Neuronal stem cell (in vitro differentiated cells): ENCODE measurements around the gene SLX4IP.

Source experiments
- DNase-seq: peaks from one replicate; pipeline ENCODE4 v3.0.0-alpha.2; 2013; ENCODE audit warnings: low spot score
- H2AFZ ChIP-seq: one replicate; pipeline ENCODE4 v1.6.1; 2013; ENCODE audit warnings: mild to moderate bottlenecking, low read length, inconsistent platforms
- H2AK5ac ChIP-seq: 2 replicates; pipeline ENCODE4 v1.6.1; 2013; ENCODE audit warnings: low read depth, mild to moderate bottlenecking, inconsistent platforms, low read length, moderate library complexity, mixed read lengths
- H2BK120ac ChIP-seq: 2 replicates; pipeline ENCODE4 v1.6.1; 2013; ENCODE audit warnings: low read depth, mild to moderate bottlenecking, inconsistent platforms, low read length, moderate library complexity, mixed read lengths
- H2BK12ac ChIP-seq: one replicate; pipeline ENCODE4 v1.6.1; 2013; ENCODE audit warnings: low read length, inconsistent platforms
- H2BK15ac ChIP-seq: 2 replicates; pipeline ENCODE4 v1.6.1; 2013; ENCODE audit warnings: mild to moderate bottlenecking, low read length, inconsistent platforms, mixed read lengths
- H2BK5ac ChIP-seq: one replicate; pipeline ENCODE4 v1.6.1; 2013; ENCODE audit warnings: inconsistent platforms, mild to moderate bottlenecking, low read length, moderate library complexity
- H3K14ac ChIP-seq: one replicate; pipeline ENCODE4 v1.6.1; 2013; ENCODE audit warnings: low read length, inconsistent platforms
- H3K18ac ChIP-seq: 2 replicates; pipeline ENCODE4 v1.6.1; 2013; ENCODE audit warnings: low read length, inconsistent platforms
- H3K23ac ChIP-seq: 2 replicates; pipeline ENCODE4 v1.6.1; 2013; ENCODE audit warnings: low read depth, mild to moderate bottlenecking, mixed read lengths, low read length, inconsistent platforms; ENCODE audit not compliant: poor library complexity
- H3K27ac ChIP-seq: replicated peaks from 3 replicates; pipeline ENCODE4 v1.5.1; 2013; ENCODE audit warnings: low read length, inconsistent platforms
- H3K27me3 ChIP-seq, 3 experiments: 2 replicates each; pipeline ENCODE4 v1.6.1; 2013; ENCODE audit warnings: low read length in 3 of 3, mild to moderate bottlenecking in 2 of 3, inconsistent platforms in 1 of 3, low read depth in 1 of 3, mixed read lengths in 1 of 3, moderate library complexity in 1 of 3; ENCODE audit not compliant: control insufficient read depth in 3 of 3, insufficient read depth in 3 of 3
- H3K36me3 ChIP-seq, 2 donors: replicated peaks in 1 of 2; 2 replicates each; pipeline ENCODE4 v1.6.1; 2013; ENCODE audit warnings: low read length in 2 of 2; ENCODE audit not compliant: control insufficient read depth in 2 of 2, insufficient read depth in 2 of 2
- H3K4ac ChIP-seq: 2 replicates; pipeline ENCODE4 v1.6.1; 2013; ENCODE audit warnings: inconsistent platforms, mild to moderate bottlenecking, low read length, moderate library complexity
- H3K4me1 ChIP-seq, 2 donors: 1 replicate in 1 of 2; 2 replicates in 1 of 2; pipeline ENCODE4 v1.6.1; 2013; ENCODE audit warnings: low read length in 2 of 2, low read depth in 1 of 2; ENCODE audit not compliant: control insufficient read depth in 2 of 2, insufficient read depth in 1 of 2
- H3K4me2 ChIP-seq: one replicate; pipeline ENCODE4 v1.6.1; 2013; ENCODE audit warnings: mild to moderate bottlenecking, low read length, inconsistent platforms; ENCODE audit not compliant: insufficient read depth, poor library complexity, severe bottlenecking
- H3K4me3 ChIP-seq, 2 donors: 2 replicates each; pipeline ENCODE4 v1.5.1; 2013; ENCODE audit warnings: low read length in 2 of 2, mild to moderate bottlenecking in 2 of 2, inconsistent platforms in 1 of 2, moderate library complexity in 1 of 2
- H3K79me1 ChIP-seq: one replicate; pipeline ENCODE4 v1.6.1; 2013; ENCODE audit warnings: low read depth, mild to moderate bottlenecking, inconsistent platforms, low read length, moderate library complexity
- H3K9ac ChIP-seq: one replicate; pipeline ENCODE4 v1.6.1; 2013; ENCODE audit warnings: mild to moderate bottlenecking, low read depth, low read length, inconsistent platforms; ENCODE audit not compliant: poor library complexity
- H3K9me3 ChIP-seq, 2 donors: replicated peaks in 1 of 2; 2 replicates each; pipeline versions ENCODE3 to v1.6.1; 2013; ENCODE audit warnings: low read length in 2 of 2, mild to moderate bottlenecking in 2 of 2, inconsistent platforms in 1 of 2, low read depth in 1 of 2, mixed read lengths in 1 of 2, moderate library complexity in 1 of 2; ENCODE audit not compliant: control insufficient read depth in 2 of 2, insufficient read depth in 1 of 2
- H4K8ac ChIP-seq: one replicate; pipeline ENCODE4 v1.6.1; 2013; ENCODE audit warnings: low read depth, mild to moderate bottlenecking, inconsistent platforms, low read length, moderate library complexity
- H4K91ac ChIP-seq: one replicate; pipeline ENCODE4 v1.6.1; 2013; ENCODE audit warnings: low read length, low read depth, mild to moderate bottlenecking, inconsistent platforms; ENCODE audit not compliant: poor library complexity
- WGBS, 2 donors: extraction: QIAGEN DNeasy Blood & Tissue Kit; methylation state at CpG; one replicate each; pipeline ENCODE4 v1.1.7; 2013; ENCODE audit warnings: missing lambda C conversion rate in 2 of 2, mixed read lengths in 1 of 2; ENCODE audit not compliant: insufficient read length in 2 of 2, insufficient replicate concordance in 1 of 2; ENCODE audit errors: extremely low coverage in 2 of 2; 5-methylcytosine and 5-hydroxymethylcytosine counted together

SLX4IP gene

GRCh38 chr20:10573273-10573950, 138.3 kb downstream of the SLX4IP start:
- Histone ChIP-seq H3K27ac (no peak overlapping the region), H3K79me1 (no peaks in the 10 kb centered on the region), H2AFZ (no peak overlapping the region), H3K14ac (no peak overlapping the region), H3K9me3 (no peaks in the 10 kb centered on the region), H3K4me2 (no peak overlapping the region), H2BK5ac (no peak overlapping the region), H3K36me3 (no peaks in the 10 kb centered on the region), H2AK5ac (no peak overlapping the region), H3K27me3 (no peaks in the 10 kb centered on the region), H3K23ac (no peak overlapping the region), H2BK120ac (no peak overlapping the region), H2BK12ac (no peak overlapping the region), H3K18ac (no peak overlapping the region), H3K4me3 (no peak overlapping the region), H4K91ac (no peak overlapping the region), H3K9ac (no peak overlapping the region), H3K4me1 (peaks cover 0 to 1% of the 10 kb centered on the region in 2 donors), H4K8ac (no peak overlapping the region), H3K4ac (no peak overlapping the region), H2BK15ac (no peak overlapping the region)
- WGBS, 2 donors = no CpG with 5 or more reads among the region's 2 CpGs
- no peak for DNase-seq

- Histone ChIP-seq H3K9ac (no peak overlapping the region), H3K4me3 (no peak overlapping the region), H3K4me1 (peaks cover 0 to 1% of the 10 kb centered on the region in 2 donors), H2AK5ac (no peak overlapping the region), H3K18ac (no peak overlapping the region), H3K4me2 (no peak overlapping the region), H4K8ac (no peak overlapping the region), H2AFZ (no peak overlapping the region), H3K79me1 (no peaks in the 10 kb centered on the region), H3K36me3 (no peaks in the 10 kb centered on the region), H4K91ac (no peak overlapping the region), H3K27me3 (no peaks in the 10 kb centered on the region), H3K9me3 (no peaks in the 10 kb centered on the region), H3K4ac (no peak overlapping the region), H3K14ac (no peak overlapping the region), H2BK12ac (no peak overlapping the region), H3K27ac (no peak overlapping the region), H2BK5ac (no peak overlapping the region), H2BK15ac (no peak overlapping the region), H3K23ac (no peak overlapping the region), H2BK120ac (no peak overlapping the region)
- no peak for DNase-seq
- WGBS, 2 donors = no CpG with 5 or more reads among the region's 1 CpG
Measured at GRCh38 chr20:10573951-10574339, 138.8 kb downstream of the SLX4IP start.

GRCh38 chr20:10576411-10577090, 141.4 kb downstream of the SLX4IP start:
- Histone ChIP-seq H4K91ac (no peak overlapping the region), H2AFZ (no peak overlapping the region), H3K4ac (no peak overlapping the region), H3K14ac (no peak overlapping the region), H2BK12ac (no peak overlapping the region), H3K4me2 (no peak overlapping the region), H3K36me3 (no peaks in the 10 kb centered on the region), H2AK5ac (no peak overlapping the region), H2BK5ac (no peak overlapping the region), H3K18ac (no peak overlapping the region), H3K9ac (no peak overlapping the region), H3K9me3 (no peaks in the 10 kb centered on the region), H3K4me3 (no peak overlapping the region), H3K4me1 (peaks cover 0 to 3% of the 10 kb centered on the region in 2 donors), H3K79me1 (no peaks in the 10 kb centered on the region), H2BK15ac (no peak overlapping the region), H4K8ac (no peak overlapping the region), H2BK120ac (no peak overlapping the region), H3K27ac (no peak overlapping the region), H3K23ac (no peak overlapping the region), H3K27me3 (no peaks in the 10 kb centered on the region)
- no CpG with 5 or more reads among the region's 3 CpGs for WGBS, 2 donors
- DNase-seq = no peak

GRCh38 chr20:10577648-10578047, 142.5 kb downstream of the SLX4IP start:
- H3K14ac ChIP-seq = no peak overlapping the region
- DNase-seq = no peak
- H4K8ac ChIP-seq = no peak overlapping the region
- H2BK15ac ChIP-seq = no peak overlapping the region
- H3K27me3 ChIP-seq = no peaks in the 10 kb centered on the region
- no peak overlapping the region for H3K4me2 ChIP-seq
- no peak overlapping the region for H3K4me3 ChIP-seq
- no peaks in the 10 kb centered on the region for H3K9me3 ChIP-seq
- H3K9ac ChIP-seq = no peak overlapping the region
- WGBS, 2 donors = no CpG with 5 or more reads among the region's 3 CpGs
- H2BK12ac ChIP-seq = no peak overlapping the region
- no peak overlapping the region for H4K91ac ChIP-seq
- no peak overlapping the region for H2AK5ac ChIP-seq
- H3K79me1 ChIP-seq = no peaks in the 10 kb centered on the region
- H3K27ac ChIP-seq = no peak overlapping the region
- no peak overlapping the region for H2BK120ac ChIP-seq
- no peak overlapping the region for H3K18ac ChIP-seq
- no peaks in the 10 kb centered on the region for H3K36me3 ChIP-seq
- H3K4ac ChIP-seq = no peak overlapping the region
- no peak overlapping the region for H2BK5ac ChIP-seq
- no peak overlapping the region for H2AFZ ChIP-seq
- no peak overlapping the region for H3K23ac ChIP-seq
- peaks cover 3 to 6% of the 10 kb centered on the region in 2 donors for H3K4me1 ChIP-seq
